Hematopoietic multipotent progenitor cell treated with erythropoietin and hydrocortisone succinate and interleukin-3 and kit ligand, for 15 days (in vitro differentiated cells): ENCODE results near the gene RYR1.
"Not testable (repeated sequence)": the region's sequence is repeated elsewhere in the genome, so short reads cannot be mapped to it uniquely, and the experiment has no call there.

Source experiments
- DNase-seq: peaks from one replicate; pipeline ENCODE4 v3.0.0-alpha.2; 2015; ENCODE audit warnings: low spot score

Gene RYR1

DNA sequence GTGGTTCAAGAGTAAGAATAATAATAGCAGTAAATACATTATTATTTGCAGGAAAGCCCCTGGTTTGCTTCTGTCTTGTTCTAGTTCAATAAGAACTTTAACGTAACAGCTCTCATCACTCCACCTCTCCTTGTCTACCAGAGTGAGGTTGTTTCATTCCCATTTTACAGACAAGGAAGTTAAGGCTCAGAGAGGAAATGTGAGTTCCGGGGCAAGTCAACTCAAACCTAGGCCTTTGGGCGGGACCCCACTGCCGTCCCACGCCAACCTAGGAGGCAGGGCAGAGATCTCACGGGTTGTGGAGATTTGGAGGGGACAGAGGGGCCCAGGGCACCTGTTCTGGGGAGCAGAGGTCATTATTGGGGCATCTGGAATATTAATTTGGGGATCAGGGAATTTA lies 182.8 kb downstream of the RYR1 start:
- no peak for DNase-seq

DNA sequence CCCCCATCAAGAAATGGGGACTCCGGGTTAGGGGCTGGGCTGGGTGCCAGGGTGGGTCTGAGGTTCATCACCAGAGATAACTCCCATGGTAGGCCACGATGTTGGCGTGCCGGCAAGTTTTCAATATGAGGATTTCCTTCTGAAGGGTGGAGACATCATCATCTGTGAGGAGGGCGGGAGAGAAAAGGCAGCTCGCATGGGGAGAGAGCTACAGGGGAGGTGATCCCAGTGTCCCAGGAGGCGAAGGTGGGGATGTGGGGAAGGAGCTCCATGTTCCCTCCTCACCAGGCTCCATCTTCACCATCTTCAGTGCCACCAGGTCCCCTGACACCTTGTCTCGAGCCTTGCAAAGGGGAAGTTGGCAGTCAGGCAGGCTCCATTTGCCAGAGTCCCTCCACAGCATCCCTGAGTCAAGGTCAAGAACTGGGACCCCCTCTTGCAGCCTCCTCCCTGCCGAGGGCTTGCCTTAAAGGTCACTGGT lies 183.8 kb downstream of the RYR1 start:
- DNase-seq = no peak

DNA sequence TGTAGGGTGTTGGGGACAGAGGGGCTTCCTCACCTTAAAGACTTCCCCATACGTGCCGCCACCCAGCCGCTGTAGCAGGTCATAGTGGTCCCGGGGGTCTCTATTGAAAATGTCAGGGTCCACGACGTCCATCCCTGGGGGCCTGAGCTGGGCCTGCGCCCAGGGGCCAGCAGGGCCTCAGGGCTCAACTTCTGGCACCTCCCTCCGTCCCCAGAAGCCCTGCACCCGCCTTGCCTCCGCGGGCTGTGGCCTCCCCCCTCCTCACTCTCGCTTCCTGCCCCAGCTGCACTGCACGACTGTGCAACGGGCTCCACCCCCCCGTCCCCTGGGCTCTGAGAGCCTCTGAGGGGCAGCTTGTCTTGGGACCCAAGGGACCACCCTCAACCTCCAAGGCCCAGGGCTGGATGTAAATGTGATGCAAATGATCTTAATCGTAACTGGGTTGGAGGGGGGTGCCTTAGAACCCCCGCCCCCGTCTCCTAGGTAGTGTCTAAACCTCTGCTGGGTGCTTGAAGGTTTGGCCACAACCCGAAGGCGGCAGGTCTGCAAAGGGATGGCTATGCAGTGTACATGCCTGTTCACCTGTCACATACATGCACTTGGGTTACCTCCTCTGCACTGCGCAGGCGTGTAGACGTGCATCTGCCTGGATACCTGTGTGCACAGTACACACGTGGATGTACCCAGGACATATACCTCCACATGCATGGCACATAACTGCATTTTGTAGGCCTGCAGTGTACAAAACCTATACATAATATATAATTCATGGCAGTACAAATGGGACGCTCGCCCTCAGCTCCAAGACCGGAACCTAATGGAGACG lies 184.5 kb downstream of the RYR1 start, which contains the start of gene MAP4K1:
TSS of gene MAP4K1 (minus strand) at position 190 of the 826 bp plus-strand sequence. CDS start at position 132, 58 bp downstream.
- DNase-seq = peak; percentile 12

DNA sequence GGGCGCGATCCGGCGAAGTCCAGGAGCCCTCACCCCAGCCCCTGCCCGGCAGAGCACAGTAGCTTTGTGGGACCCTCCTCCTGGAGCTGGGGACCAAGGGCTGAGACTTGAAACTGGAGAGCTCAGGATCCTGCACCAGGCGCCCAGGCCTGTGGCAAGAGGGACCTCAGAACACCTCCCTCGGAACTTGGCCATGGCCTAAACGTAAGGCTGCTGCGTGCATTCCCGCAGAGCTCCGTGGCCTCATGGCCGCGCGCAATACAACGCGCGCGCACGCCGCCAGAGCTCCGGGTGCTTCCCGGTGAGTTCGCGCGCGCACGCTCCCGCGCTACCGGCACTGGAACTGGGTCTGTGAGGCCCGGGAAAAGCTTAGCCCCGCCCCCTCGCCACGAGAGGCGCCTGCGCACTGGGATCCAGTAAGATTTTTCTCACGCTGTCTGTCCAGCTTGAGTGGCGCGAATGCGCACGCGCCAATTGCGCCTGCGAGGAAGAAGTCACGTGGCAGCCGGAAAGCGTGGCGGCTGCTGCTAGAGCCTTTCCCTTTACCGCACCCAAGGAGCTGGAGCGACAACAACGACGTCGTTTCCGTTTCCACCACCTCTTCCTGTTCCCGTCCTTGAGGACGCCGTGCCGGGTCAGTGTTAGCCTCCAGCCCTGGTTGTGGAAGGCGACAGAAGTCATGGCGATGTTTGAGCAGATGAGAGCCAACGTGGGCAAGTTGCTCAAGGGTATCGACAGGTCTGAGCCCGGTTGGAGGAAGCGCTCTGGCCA lies 185.3 kb downstream of the RYR1 start, which contains the start of gene EIF3K:
TSS of gene EIF3K (plus strand) at position 599 of the 771 bp plus-strand sequence. CDS start at position 680, 81 bp downstream.
- DNase-seq = peak; percentile 98

DNA sequence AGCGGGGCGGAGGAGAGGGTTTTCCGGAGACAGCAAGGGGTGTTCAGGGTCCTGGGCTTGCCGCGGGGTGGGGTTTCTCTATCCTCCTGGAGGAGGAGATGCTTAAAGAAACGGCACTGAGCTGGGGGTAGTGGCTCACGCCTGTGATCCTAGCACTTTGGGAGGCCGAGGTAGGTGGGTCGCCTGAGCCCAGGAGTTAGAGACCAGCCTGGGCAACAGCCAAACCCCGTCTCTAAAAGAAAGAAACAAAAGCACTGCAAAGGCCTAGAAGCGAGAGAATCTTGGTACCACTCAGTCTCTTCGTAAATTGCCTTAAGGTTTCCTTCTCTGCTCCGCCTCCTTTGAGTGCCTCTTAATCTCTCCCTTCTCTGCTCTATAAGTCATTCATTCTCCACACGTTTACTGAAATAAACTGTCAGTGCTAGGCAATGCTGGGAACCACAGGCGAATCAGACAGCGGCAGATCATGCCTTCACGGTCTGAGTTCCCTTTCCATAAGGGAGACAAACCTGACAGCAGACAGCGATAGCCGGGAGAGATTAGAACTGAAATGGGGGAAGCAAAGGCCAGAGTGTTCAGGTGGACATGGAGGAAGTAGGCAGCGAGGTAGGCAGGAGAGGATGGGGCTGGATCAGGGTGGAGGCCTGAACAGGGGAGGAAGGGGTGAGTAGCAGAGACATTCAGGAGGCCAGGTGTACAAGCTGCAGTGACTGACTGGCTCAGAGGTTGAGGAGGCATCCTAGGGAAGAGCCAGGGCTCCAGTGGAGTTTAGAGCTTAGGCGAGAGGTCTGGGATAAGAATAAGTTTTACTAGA lies 186.1 kb downstream of the RYR1 start:
- DNase-seq = peak; percentile 8

DNA sequence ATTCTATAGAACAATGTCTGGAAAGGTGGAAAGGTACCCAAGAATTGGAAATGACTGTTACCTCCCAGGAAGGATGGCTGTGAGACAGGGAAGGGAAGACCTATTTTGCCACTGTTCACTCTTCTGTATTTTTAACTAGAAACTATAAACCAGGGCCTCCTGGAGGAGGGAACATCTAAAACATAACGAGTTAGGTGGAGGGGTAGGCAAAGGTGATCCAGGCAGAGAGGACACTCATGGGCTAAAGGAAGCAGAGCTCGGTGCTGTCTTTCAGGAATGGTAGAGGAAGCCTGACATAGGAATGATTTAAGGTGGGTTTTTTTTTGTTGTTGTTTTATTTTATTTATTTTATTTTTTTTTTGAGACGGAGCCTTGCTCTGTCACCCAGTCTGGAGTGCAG lies 191.3 kb downstream of the RYR1 start:
- DNase-seq = no peak

DNA sequence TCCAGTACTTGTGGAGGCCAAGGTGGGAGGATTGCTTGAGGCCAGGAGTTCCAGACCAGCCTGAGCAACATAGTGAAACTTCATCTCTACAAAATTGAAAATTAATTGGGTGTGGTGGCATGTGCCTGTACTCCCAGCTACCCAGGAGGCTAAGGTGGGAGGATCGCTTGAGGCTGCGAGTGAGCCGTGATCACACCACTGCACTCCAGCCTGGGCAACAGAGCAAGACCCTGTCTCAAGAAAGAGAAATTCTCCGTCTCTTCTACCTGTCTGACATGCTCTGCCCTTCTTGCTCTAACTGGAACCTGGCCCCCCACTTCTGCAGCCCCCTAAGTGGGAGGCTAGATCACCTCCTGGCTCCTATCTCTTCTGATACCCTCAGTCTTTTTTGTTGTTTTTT lies 192.9 kb downstream of the RYR1 start:
- DNase-seq = no peak

DNA sequence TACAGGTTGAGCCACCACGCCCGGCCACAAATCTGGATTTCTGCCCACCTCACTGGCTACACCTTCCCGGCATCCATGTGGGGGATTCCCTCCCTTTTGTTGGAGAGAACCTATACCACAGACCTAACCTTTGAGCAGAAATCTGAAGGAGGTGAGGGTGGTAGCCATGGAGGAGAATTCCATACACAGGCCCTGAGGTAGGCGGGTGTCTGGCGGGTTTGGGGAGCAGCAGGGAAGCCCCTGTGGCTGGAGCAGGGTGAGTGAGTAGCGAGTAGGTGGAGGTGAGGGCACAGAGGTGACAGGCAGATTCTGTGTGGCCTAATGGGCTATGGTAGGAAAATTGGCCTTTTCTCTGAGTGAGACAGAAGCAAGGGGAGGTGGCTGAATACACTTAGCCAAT lies 196.1 kb downstream of the RYR1 start:
- no peak for DNase-seq

DNA sequence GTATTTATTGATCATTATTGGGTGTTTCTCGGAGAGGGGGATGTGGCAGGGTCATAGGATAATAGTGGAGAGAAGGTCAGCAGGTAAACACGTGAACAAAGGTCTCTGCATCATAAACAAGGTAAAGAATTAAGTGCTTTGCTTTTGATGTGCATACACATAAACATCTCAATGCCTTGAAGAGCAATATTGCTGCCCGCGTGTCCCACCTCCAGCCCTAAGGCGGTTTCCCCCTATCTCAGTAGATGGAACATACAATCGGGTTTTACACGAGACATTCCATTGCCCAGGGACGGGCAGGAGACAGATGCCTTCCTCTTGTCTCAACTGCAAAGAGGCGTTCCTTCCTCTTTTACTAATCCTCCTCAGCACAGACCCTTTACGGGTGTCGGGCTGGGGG lies 197.8 kb downstream of the RYR1 start:
- DNase-seq = not testable (repeated sequence)

DNA sequence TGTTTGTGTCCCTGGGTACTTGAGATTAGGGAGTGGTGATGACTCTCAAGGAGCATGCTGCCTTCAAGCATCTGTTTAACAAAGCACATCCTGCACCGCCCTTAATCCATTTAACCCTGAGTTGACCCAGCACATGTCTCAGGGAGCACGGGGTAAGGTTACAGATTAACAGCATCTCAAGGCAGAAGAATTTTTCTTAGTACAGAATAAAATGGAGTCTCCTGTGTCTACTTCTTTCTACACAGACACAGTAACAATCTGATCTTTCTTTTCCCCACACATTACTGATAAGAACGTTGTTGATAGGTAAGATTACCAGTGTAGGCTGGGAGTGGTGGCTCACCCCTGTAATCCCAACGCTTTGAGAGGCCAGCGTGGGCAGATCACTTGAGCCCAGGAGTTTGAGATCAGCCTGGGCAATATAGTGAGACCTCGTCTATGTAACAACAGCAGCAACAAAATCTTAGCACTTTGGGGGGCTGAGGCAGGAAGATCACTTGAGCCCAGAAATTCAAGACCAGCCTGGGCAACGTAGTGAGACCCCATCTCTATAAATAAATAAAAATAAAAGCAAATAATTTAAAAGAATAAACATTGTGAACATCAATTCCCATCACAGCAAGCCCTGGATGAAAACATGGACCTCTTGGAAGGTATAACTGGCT lies 198.5 kb downstream of the RYR1 start:
- not testable (repeated sequence) for DNase-seq

DNA sequence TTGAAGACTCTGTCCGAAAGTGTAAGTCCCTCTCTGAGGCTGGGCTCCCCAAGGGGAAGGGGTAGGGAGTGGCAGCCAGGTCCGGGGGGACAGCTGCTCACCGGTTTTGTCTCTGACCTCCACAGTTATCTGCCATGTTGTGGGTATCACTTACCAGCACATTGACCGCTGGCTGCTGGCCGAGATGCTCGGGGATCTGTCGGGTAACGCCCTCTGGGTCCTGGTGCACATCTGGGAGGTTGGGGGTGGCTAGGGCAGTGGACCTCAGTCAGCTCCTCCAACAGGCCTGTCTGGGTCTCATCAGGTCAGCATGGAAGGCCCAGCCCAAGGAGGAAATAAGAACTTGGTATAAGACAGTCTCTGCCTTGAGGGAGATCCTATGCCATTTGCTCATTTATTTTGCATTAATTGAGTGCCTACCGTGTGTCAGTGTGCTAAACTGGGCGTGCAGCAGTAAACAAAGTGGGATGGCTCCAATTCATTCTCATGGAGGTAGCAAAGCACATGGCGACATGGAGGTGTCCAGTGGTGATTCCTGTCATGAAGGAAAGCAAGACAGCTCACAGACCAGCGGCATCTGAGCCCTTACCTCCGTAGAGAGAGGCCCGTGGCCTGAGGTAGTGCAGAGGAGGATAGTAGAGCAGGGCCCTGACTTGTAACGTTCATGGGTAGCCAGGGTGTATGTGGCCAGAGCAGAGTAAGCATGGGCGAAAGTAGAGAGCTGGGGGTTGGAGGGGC lies 199.2 kb downstream of the RYR1 start:
- peak; percentile 31 for DNase-seq

DNA sequence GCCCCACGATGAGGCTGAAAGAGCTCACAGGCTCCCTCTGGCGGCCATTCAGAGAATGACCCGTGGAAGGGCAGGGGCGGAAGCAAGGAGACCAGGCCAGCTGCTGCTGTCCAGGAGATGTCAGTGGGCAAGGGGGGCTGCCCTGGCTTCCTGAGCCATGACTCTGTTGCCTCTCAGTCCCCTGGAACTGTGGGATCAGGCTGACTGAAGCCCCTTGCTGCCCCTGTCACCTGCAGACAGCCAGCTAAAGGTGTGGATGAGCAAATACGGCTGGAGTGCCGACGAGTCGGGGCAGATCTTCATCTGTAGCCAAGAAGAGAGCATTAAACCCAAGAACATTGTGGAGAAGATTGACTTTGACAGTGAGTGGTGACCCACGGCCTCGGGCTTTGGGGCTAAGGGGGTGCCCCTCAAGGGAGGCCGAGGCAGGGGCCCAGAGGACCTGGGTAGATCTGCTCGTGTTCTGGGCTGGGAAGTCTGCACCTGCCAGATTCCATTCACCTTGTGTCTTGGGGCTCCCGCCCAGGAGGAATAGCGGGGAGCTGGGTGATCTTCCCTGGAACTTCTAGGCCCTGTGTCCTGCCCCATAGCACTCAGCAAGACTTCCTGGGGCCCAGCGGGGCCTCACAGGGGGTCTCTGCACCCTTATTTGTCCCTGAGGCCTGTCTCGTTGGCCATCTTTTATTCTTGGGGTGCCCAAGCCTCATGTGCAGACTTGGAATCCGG lies 201.4 kb downstream of the RYR1 start:
- DNase-seq = peak; percentile 80

DNA sequence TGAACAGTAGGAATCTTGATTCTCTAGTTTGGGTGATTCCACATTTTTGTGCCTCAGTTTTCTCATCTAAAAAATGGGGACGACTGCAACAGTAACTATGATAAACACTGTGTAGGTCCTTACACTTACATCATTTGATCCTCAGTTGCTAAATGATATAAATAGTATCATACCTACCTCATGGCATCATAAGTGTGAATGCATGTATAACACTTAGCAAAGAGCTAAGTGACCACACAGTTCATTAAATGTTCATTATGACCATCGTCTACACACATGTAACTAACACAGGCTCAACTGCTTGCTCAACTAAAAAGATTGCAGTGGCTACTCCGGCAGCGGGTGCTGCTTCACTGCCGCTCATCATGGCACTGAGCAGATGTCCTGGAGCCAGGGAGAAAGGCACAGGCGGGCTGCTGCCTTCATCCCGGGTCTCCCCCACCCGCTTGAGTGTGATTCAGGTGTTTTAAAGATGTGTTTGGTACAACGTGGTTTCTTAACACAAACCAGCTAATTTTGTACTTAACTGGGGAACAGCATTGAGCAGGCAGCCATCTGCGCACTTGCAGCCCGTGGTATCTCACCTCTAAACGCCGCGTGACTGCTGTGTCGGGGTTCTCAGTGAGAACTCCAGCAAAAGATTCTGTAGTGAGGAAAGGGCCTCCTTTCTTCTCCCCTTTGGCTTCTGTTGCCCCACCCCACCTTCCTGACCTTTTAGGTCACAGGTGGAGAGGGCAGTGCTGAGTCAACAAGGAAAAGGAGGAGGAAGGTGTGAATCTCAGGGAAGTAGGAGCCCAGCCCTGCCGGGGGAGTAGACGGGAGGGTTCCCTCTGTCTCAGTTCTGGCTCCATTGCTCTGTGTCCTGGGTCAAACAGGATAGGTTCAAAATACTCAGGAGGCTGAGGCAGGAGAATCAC lies 202.2 kb downstream of the RYR1 start:
- DNase-seq = no peak
